RCC 7860 (cell line): ENCODE results near the gene MCL1.
A peak's percentile ranks its signal among the peaks of the same experiment; 100 is the strongest.
"Not testable (repeated sequence)": the region's sequence is repeated elsewhere in the genome, so short reads cannot be mapped to it uniquely, and the experiment has no call there.

Experiments used
- DNase-seq: peaks from one replicate; pipeline ENCODE4 v3.0.0-alpha.2; 2015; ENCODE audit warnings: low spot score
- FAIRE-seq: peaks from 2 replicates; lab custom pipeline; 2012; peaks lifted over from hg19 to GRCh38; lab: Jason Lieb, UNC

The MCL1 gene

GRCh38 chr1:150579110-150579944 is at the start of gene MCL1:
MCL1 (minus strand) TSS chr1:150579610; CDS start chr1:150579530, 80 bp downstream.
- no peak for FAIRE-seq

GRCh38 chr1:150628766-150629114 is 49.3 kb upstream of the MCL1 start:
- FAIRE-seq (no peak), DNase-seq (no peak)

More at GRCh38 chr1:150579110-150579944, at the start of gene MCL1:
- DNase-seq = peak; percentile 94

GRCh38 chr1:150627826-150628410 is 48.5 kb upstream of the MCL1 start:
- FAIRE-seq (no peak), DNase-seq (no peak)

- no peak for DNase-seq
- no peak for FAIRE-seq
Measured at GRCh38 chr1:150626150-150626549, 46.7 kb upstream of the MCL1 start.

GRCh38 chr1:150624546-150624945 is 45.1 kb upstream of the MCL1 start:
- not testable (repeated sequence) for FAIRE-seq, DNase-seq

GRCh38 chr1:150624134-150624533 is 44.7 kb upstream of the MCL1 start:
- not testable (repeated sequence) for FAIRE-seq, DNase-seq

GRCh38 chr1:150622303-150622975 is 43.0 kb upstream of the MCL1 start:
- DNase-seq (no peak), FAIRE-seq (no peak)

- DNase-seq (peak; percentile 5), FAIRE-seq (no peak)
Measured at GRCh38 chr1:150621497-150622302, 42.3 kb upstream of the MCL1 start.

- FAIRE-seq = no peak
- no peak for DNase-seq
Measured at GRCh38 chr1:150620919-150621318, 41.5 kb upstream of the MCL1 start.

- FAIRE-seq = peak; percentile 67
- DNase-seq = peak; percentile 87
Measured at GRCh38 chr1:150619576-150620509, 40.4 kb upstream of the MCL1 start.

- FAIRE-seq = no peak
- DNase-seq = peak; percentile 25
Measured at GRCh38 chr1:150615346-150616201, 36.2 kb upstream of the MCL1 start.

GRCh38 chr1:150613061-150613920 is 33.9 kb upstream of the MCL1 start:
- FAIRE-seq = peak; percentile 85

GRCh38 chr1:150612014-150612345 is 32.6 kb upstream of the MCL1 start:
- FAIRE-seq (no peak), DNase-seq (no peak)

More at GRCh38 chr1:150613061-150613920, 33.9 kb upstream of the MCL1 start:
- peak; percentile 80 for DNase-seq

- FAIRE-seq = no peak
- DNase-seq = no peak
Measured at GRCh38 chr1:150610576-150610975, 31.2 kb upstream of the MCL1 start.

GRCh38 chr1:150609732-150610131 is 30.3 kb upstream of the MCL1 start:
- FAIRE-seq (no peak), DNase-seq (no peak)

- DNase-seq (no peak), FAIRE-seq (no peak)
Measured at GRCh38 chr1:150606463-150607142, 27.2 kb upstream of the MCL1 start.

- not testable (repeated sequence) for FAIRE-seq, DNase-seq
Measured at GRCh38 chr1:150605451-150605731, 26.0 kb upstream of the MCL1 start.

- no peak for DNase-seq
- no peak for FAIRE-seq
Measured at GRCh38 chr1:150604226-150604588, 24.8 kb upstream of the MCL1 start.
